ENCODE data around the gene CFAP65.

Gene CFAP65

GRCh38 chr2:219041252-219041651 lies at the start of gene CFAP65:
Gene CFAP65, minus strand, starts transcription at chr2:219041516. Its CDS starts 2,468 bp downstream, at chr2:219039048.
- DNase-seq (ENCODE audit: low read depth in 2 of 3, low spot score in 1 of 3), result peak in 1 of 3 donors; percentile 30

- DNase-seq (ENCODE audit: low read depth in 2 of 3, low spot score in 1 of 3), result no peak
Measured at GRCh38 chr2:219090436-219091299, 49.4 kb upstream of the CFAP65 start.

- no peak for DNase-seq (ENCODE audit: low read depth in 2 of 3, low spot score in 1 of 3)
Measured at GRCh38 chr2:219089330-219089729, 48.0 kb upstream of the CFAP65 start.

- no peak for DNase-seq (ENCODE audit: low read depth in 2 of 3, low spot score in 1 of 3)
Measured at GRCh38 chr2:219087848-219088247, 46.5 kb upstream of the CFAP65 start.

- no peak for DNase-seq (ENCODE audit: low read depth in 2 of 3, low spot score in 1 of 3)
Measured at GRCh38 chr2:219087361-219087760, 46.0 kb upstream of the CFAP65 start.

- no peak for DNase-seq (ENCODE audit: low read depth in 2 of 3, low spot score in 1 of 3)
Measured at GRCh38 chr2:219086196-219086595, 44.9 kb upstream of the CFAP65 start.

- no peak for DNase-seq (ENCODE audit: low read depth in 2 of 3, low spot score in 1 of 3)
Measured at GRCh38 chr2:219084791-219085190, 43.5 kb upstream of the CFAP65 start.

DNA sequence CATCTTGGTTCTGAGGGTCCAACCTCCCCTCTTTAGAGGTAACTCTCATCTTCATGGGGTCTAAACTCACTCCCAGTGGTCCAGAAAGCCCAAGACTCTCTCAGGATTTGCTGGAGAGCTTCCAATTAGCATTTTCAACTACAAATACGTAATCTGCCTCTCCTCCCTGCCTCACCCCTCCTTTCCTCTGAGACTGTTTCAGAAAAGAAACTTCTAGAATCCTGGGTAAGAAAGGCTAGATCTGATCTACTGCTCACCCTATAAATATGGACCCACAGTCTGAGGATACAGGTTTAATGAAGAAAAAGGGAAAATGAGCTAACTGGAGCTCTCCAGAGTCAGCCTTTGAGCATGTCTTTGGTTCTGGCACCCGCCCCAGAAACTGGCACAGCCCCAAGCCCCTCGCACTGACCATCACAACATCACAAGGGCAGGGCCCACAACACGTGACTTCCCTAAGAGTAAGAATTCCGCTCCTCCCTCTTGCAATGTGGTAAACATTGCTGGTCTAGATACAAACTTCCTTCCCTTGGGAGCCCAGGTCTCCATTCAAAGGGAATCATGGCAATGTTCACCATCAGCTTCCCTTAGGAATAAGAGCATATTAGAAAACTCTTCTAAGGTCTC lies 41.1 kb upstream of the CFAP65 start:
- no peak for DNase-seq (ENCODE audit: low read depth in 2 of 3, low spot score in 1 of 3)

DNA sequence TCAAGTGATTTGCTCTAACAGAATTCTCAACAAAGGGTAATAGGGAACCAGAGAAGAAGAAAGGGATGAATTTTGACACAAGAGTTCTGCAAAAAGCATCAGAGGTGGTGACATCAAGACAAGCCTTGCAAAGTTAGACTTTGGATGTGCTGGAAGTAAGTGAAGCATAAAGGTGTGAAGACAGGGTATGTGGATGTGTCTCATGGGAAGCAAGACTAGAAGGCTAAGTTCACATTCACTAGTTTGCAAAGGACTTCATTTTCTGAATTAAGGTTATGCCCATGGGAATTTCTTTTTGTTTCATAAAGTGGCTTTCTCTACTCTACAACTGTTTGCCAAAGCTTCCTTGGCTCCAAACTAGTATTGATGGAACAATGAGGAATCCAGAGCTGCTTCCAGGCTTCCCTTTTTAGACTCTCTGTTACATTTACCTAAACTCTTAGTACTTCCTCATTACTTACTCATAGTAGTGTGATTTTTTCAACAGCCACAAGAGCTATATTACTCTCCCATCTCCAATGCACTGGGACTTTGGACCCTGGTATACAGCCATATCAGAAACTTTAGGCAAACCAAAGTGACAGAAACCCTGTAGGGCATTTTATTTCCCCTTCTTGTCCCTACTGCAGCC lies 40.5 kb upstream of the CFAP65 start:
- no peak for DNase-seq (ENCODE audit: low read depth in 2 of 3, low spot score in 1 of 3)

GRCh38 chr2:219081096-219081495 lies 39.8 kb upstream of the CFAP65 start:
- DNase-seq (ENCODE audit: low read depth in 2 of 3, low spot score in 1 of 3), result no peak

DNA sequence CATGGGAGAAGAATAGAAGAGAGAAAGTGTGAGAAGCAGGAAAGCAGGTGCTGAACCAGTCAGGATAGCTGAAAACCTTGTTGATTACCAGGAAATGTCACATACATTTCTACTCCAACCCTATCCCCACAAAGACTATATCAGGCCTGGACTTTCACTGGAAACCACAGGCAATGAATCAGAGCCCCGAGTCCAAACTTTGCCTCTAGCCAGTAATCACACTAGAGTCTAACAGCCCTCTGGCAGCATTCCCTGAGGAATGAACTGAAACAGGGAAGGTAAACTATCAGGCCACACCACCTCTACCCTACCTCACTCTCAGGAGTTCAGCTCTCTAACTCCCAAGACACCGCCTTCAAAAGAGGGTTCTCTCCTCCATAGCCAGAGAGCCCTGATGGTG lies 38.1 kb upstream of the CFAP65 start:
- no peak for DNase-seq (ENCODE audit: low read depth in 2 of 3, low spot score in 1 of 3)

- no peak for DNase-seq (ENCODE audit: low read depth in 2 of 3, low spot score in 1 of 3)
Measured at GRCh38 chr2:219078951-219079350, 37.6 kb upstream of the CFAP65 start.

DNA sequence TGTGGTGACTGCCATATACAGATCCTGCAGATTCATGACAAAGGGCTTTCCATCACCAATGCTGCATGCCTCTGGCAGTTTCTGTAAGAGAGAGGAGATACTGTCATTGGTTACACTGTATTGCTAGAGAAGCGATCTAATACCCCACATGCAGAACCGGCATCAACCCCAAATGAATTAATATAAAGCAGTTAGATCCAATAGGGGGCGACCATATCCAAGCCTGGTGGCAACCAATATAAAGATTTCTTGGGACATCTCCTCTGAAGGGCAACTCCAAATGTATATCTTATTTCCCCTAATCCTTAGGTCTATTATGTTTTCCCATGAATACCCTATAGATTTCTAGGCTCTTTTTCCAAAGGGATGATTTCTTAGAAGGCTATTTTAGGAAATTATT lies 36.8 kb upstream of the CFAP65 start:
- no peak for DNase-seq (ENCODE audit: low read depth in 2 of 3, low spot score in 1 of 3)

DNA sequence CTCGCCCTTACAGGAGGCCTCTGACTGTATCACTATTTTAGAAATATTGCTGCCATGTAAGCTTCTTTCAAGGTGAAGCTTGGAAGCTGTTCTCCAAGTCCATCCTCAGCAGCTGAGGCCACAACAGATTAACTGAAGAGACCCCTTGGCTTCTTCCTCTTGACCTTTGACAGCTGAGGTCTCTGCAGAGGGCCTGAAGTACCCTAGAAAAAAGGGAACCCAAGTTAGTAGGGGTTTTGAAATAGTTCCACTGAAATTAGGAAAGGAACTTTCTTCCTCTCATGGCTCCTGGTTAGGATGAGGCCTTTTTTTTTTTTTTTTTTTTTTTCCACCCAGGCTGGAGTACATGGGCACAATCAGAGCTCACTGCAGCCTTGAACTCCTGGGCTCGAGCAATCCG lies 34.9 kb upstream of the CFAP65 start:
- no peak for DNase-seq (ENCODE audit: low read depth in 2 of 3, low spot score in 1 of 3)

GRCh38 chr2:219073413-219074129 lies 32.3 kb upstream of the CFAP65 start:
- peak in 1 of 3 donors; percentile 28 for DNase-seq (ENCODE audit: low read depth in 2 of 3, low spot score in 1 of 3)

DNA sequence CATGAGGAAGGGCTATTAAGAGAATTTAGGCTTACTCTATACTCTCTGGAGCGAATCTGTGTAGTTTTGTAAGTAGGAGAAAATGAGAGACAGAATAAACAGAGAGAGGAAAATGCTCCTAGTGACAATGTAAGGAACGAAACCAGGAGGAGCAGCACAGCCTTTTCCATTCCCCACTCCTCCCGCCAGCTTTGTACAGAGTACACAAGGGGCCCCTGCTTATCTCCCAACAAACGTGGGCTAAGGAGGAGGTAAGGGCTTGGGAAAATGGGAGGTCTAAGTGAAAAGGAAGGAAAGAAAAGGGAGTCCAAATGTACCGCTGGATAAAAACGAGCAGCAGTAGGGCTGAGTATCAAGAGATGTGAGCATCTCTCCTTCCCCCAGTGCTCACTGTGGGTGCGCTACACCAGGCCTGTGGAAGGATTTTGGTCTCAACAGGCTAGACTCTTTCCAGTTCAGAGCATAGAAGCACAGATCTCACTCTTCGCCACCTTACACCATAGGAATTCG lies 31.5 kb upstream of the CFAP65 start:
- DNase-seq (ENCODE audit: low read depth in 2 of 3, low spot score in 1 of 3), result no peak

DNA sequence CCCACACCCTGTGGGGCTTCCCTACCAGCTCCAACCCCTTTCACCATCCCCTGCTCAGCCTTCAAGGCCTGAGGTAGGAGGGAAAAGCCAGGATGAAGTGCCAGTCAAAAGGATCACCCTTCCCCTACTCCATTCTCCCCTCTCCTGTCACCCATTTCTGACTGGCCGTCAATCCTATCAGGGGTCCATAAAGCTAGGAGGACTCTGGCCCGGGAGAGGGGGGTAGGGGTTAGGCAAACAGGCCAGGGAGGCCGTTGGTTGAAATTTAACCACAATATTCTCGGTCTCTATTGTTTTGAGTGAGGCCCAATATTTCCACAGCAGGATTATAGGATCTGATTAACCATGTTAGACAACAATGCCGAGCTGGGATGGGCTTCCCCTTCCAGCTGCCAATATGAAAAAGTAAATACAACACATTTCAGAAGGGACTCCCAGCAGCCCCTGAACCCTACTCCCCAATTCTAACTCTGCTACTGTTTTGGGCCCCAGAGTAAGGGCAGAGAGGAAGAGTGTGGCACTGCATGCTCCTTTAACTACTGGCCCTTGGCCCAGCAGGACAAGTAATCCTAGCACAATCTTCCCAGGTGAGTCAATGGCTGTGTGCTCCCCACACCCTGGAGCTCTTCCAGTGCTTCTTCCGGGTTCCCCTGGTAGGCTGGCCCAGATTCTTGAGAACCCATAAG lies 30.0 kb upstream of the CFAP65 start:
- no peak for DNase-seq (ENCODE audit: low read depth in 2 of 3, low spot score in 1 of 3)

- DNase-seq (ENCODE audit: low read depth in 2 of 3, low spot score in 1 of 3), result no peak
Measured at GRCh38 chr2:219065484-219065883, 24.2 kb upstream of the CFAP65 start.

GRCh38 chr2:219062081-219062480 lies 20.8 kb upstream of the CFAP65 start:
- DNase-seq (ENCODE audit: low read depth in 2 of 3, low spot score in 1 of 3), result no peak

Measured in stimulated activated CD4-positive, alpha-beta T cell treated with anti-CD3 and anti-CD28 coated beads, Interleukin-12 subunit alpha, Interleukin-12 subunit beta, amount 100 ng/mL, for 48 hours (primary cell).